SU-DHL-6 (cell line): ENCODE measurements around the gene KLHL29.

Experiments
- CTCF ChIP-seq: fragments of 200-600 bp; sonication (generic); IDR thresholded peaks from one replicate; pipeline ENCODE4 v1.5.1; 2017; ENCODE audit warnings: antibody characterized with exemption, mild to moderate bottlenecking, low read length, moderate library complexity; ENCODE audit not compliant: insufficient read depth, poor library complexity, severe bottlenecking
- EZH2phosphoT487 ChIP-seq: fragments of 200-600 bp; sonication (generic), shearing (Covaris generic); conservative IDR thresholded peaks from 2 replicates; pipeline ENCODE4 v1.6.1; 2018; ENCODE audit warnings: mild to moderate bottlenecking, antibody characterized with exemption, low read length, moderate library complexity, mixed read lengths

DNA sequence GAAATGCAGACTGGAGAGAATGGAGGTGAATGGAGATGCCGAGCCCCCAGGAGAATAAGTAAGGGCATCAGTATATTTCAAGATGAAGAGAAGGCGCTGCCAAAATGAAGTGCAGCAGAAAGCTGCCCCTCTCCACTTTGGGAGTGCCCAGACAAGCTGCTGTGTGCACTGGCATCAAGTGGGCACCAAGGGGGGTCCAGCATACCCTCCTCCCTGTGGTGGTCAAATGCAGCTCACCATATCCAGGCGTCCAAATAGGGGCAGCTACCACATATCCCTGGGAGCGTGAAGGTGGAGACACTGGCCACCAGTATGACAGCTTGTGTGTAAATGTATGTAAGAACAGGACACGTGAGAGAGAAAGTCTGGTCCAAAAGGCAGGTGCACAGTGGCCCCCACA lies 236.6 kb downstream of the KLHL29 start:
- TF ChIP-seq CTCF (no peak), EZH2phosphoT487 (no peak)
